ENCODE results near the gene PDE4D.

DNA sequence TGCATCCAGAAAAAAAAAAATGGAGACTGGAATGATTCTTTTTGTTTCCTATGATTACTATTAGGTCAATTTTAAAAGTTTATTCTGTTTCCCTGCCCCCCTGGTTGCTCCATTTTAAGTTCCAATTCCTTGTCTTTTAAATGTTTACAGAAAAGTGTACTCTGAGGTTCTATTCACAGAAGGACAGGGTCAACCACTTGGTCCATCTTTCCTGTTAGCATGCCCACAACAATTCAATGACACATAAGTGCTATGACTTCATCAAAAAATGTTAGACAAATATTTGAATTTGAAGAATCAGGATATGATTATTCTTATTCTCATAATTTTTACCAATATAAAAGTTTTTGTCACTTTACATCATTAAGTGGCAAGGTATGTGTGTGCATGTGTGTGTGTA, 123.7 kb downstream of the PDE4D start:
- TF ChIP-seq POLR2A (IDR thresholded peaks at IDR 0.05) (no peak), CTCF (IDR thresholded peaks at IDR 0.05) (no peak)

Data from esophagus squamous epithelium (tissue), 4 donors.